ENCODE results near the gene MLLT6. TPM values are rescaled to one million over a fixed set of nuclear protein-coding genes. Genes with fewer than 3 reads are reported as not detected.

MLLT6 gene
- total and polyA plus RNA-seq, 2 of the 13 experiments (the other 11 are each of a cell fraction or from before 2014, with no cell fraction given): 50.7 to 69.5 TPM

- TF ChIP-seq HOXA9 (CRISPR knock-in tag; IDR thresholded peaks at IDR 0.05; ENCODE audit: borderline replicate concordance) (0 out of 2 replicates have a peak, but pooled peaks have one; percentile 61), CCDC6 (CRISPR knock-in tag; IDR thresholded peaks at IDR 0.05) (no peak), ZNF790 (CRISPR knock-in tag; IDR thresholded peaks at IDR 0.05; ENCODE audit: borderline replicate concordance) (no peak), AKAP8 (CRISPR knock-in tag; IDR thresholded peaks at IDR 0.05) (no peak), ZNF776 (CRISPR knock-in tag; IDR thresholded peaks at IDR 0.05) (no peak), MYNN (CRISPR knock-in tag; IDR thresholded peaks at IDR 0.05; ENCODE audit: low read depth) (0 out of 2 replicates have a peak, but pooled peaks have one; percentile 34), ZSCAN25 (CRISPR knock-in tag; IDR thresholded peaks at IDR 0.05) (0 out of 2 replicates have a peak, but pooled peaks have one; percentile 58), ZNF543 (CRISPR knock-in tag; IDR thresholded peaks at IDR 0.05) (peak; percentile 64), HMGA1 (CRISPR knock-in tag; conservative IDR thresholded peaks at IDR 0.05) (no peak), GTF2F1 (IDR thresholded peaks at IDR 0.05; ENCODE audit: low read length) (no peak), ZNF142 (CRISPR knock-in tag; IDR thresholded peaks at IDR 0.05) (no peak), FOXP1 (IDR thresholded peaks at IDR 0.05) (no peak), FOXP1 (CRISPR knock-in tag; IDR thresholded peaks at IDR 0.05) (no peak), MED8 (CRISPR knock-in tag; IDR thresholded peaks at IDR 0.05; ENCODE audit: insufficient replicate concordance) (no peak), SYNCRIP (IDR thresholded peaks at IDR 0.05; ENCODE audit: insufficient read depth, low read depth, low read length) (no peak), POLR2AphosphoS2 (IDR thresholded peaks at IDR 0.05; ENCODE audit: low read depth, low read length) (no peak), RFX5 (IDR thresholded peaks at IDR 0.05; ENCODE audit: low read depth, low read length) (no peak), ZKSCAN8 (CRISPR knock-in tag; IDR thresholded peaks at IDR 0.05; ENCODE audit: borderline replicate concordance) (no peak), MED1 (CRISPR knock-in tag; IDR thresholded peaks at IDR 0.05) (no peak)
- TF ChIP-seq, protein P1, sequence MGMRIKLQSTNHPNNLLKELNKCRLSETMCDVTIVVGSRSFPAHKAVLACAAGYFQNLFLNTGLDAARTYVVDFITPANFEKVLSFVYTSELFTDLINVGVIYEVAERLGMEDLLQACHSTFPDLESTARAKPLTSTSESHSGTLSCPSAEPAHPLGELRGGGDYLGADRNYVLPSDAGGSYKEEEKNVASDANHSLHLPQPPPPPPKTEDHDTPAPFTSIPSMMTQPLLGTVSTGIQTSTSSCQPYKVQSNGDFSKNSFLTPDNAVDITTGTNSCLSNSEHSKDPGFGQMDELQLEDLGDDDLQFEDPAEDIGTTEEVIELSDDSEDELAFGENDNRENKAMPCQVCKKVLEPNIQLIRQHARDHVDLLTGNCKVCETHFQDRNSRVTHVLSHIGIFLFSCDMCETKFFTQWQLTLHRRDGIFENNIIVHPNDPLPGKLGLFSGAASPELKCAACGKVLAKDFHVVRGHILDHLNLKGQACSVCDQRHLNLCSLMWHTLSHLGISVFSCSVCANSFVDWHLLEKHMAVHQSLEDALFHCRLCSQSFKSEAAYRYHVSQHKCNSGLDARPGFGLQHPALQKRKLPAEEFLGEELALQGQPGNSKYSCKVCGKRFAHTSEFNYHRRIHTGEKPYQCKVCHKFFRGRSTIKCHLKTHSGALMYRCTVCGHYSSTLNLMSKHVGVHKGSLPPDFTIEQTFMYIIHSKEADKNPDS (CRISPR knock-in tag; IDR thresholded peaks at IDR 0.05): peak; percentile 9; the same call in 1 of the 2 replicates
These were observed 42.5 kb downstream of the MLLT6 start (continued) for GRCh38 chr17:38747463-38748148.

Data from HepG2 (cell line).